ENCODE data around the gene REEP2.

- no peak for TF ChIP-seq CTCF (IDR thresholded peaks at IDR 0.05 in 8 of 11, conservative IDR thresholded peaks at IDR 0.05 in 3 of 11)
- TF ChIP-seq POLR2A (IDR thresholded peaks at IDR 0.05), result no peak
- no peak for TF ChIP-seq POLR2AphosphoS5 (IDR thresholded peaks at IDR 0.05)
Measured at GRCh38 chr5:138444774-138445546, 6.1 kb downstream of the REEP2 start.

All from spleen (tissue), 7 donors.